K562 treated with DMSO at 1 percent for 24 hours (cell line): ENCODE measurements around the gene ADAMTS15. TPM values are rescaled to one million over a fixed set of nuclear protein-coding genes. Genes with fewer than 3 reads are reported as not detected.

Experiments
- total RNA-seq: library from RNA; unstranded; fragments of 300-600 nt; gene quantifications from 2 replicates; pipeline ENCODE4 v1.2.3, GENCODE V29; 2022; ENCODE audit warnings: low read depth; ENCODE audit not compliant: insufficient read depth

Gene ADAMTS15
- total RNA-seq: not detected in 2 replicates

GRCh38 chr11:130448416-130449309, at the start of gene ADAMTS15:
Gene ADAMTS15, plus strand, starts transcription at chr11:130448645. Its CDS starts 329 bp downstream, at chr11:130448974.

GRCh38 chr11:130428316-130429119, 19.9 kb upstream of the ADAMTS15 start, which contains the start of gene ADAMTS8:
Gene ADAMTS8, minus strand, starts transcription at chr11:130428609. Its CDS starts 323 bp downstream, at chr11:130428286.

Other genes with a start within 250 kb of the ADAMTS15 start
- gene ZBTB44, start 133.7 kb upstream of the ADAMTS15 start, total RNA-seq: 9.0 and 15.8 TPM in 2 replicates
- gene ADAMTS8, start 20.0 kb upstream of the ADAMTS15 start, total RNA-seq: not detected in 2 replicates